ENCODE measurements around the gene RALGAPB.
"Not testable (repeated sequence)": the region's sequence is repeated elsewhere in the genome, so short reads cannot be mapped to it uniquely, and the experiment has no call there.

Gene RALGAPB

GRCh38 chr20:38485041-38485440 is 12.4 kb downstream of the RALGAPB start:
- DNase-seq (ENCODE audit: low read depth in 2 of 2) = no peak

- no peak for DNase-seq (ENCODE audit: low read depth in 2 of 2)
These were observed 16.5 kb downstream of the RALGAPB start for GRCh38 chr20:38489181-38489580.

GRCh38 chr20:38497246-38497935 is 24.7 kb downstream of the RALGAPB start:
- DNase-seq (ENCODE audit: low read depth in 2 of 2) = no peak

- DNase-seq (ENCODE audit: low read depth in 2 of 2) = no peak
These were observed 26.3 kb downstream of the RALGAPB start for GRCh38 chr20:38498909-38499308.

GRCh38 chr20:38499366-38499765 is 26.7 kb downstream of the RALGAPB start:
- no peak for DNase-seq (ENCODE audit: low read depth in 2 of 2)

GRCh38 chr20:38501858-38502436 is 29.3 kb downstream of the RALGAPB start:
- no peak for DNase-seq (ENCODE audit: low read depth in 2 of 2)

GRCh38 chr20:38504368-38505090 is 31.9 kb downstream of the RALGAPB start:
- no peak for DNase-seq (ENCODE audit: low read depth in 2 of 2)

- DNase-seq (ENCODE audit: low read depth in 2 of 2) = no peak
These were observed 32.4 kb downstream of the RALGAPB start for GRCh38 chr20:38505091-38505455.

GRCh38 chr20:38511726-38512125 is 39.1 kb downstream of the RALGAPB start:
- DNase-seq (ENCODE audit: low read depth in 2 of 2) = not testable (repeated sequence)

GRCh38 chr20:38514185-38514584 is 41.5 kb downstream of the RALGAPB start:
- DNase-seq (ENCODE audit: low read depth in 2 of 2) = no peak

- no peak for DNase-seq (ENCODE audit: low read depth in 2 of 2)
These were observed 42.3 kb downstream of the RALGAPB start for GRCh38 chr20:38514947-38515346.

GRCh38 chr20:38515631-38516030 is 43.0 kb downstream of the RALGAPB start:
- no peak for DNase-seq (ENCODE audit: low read depth in 2 of 2)

- DNase-seq (ENCODE audit: low read depth in 2 of 2) = no peak
These were observed 46.8 kb downstream of the RALGAPB start for GRCh38 chr20:38519426-38519825.

- DNase-seq (ENCODE audit: low read depth in 2 of 2) = no peak
These were observed 47.6 kb downstream of the RALGAPB start for GRCh38 chr20:38520261-38520660.

GRCh38 chr20:38523697-38524096 is 51.1 kb downstream of the RALGAPB start:
- no peak for DNase-seq (ENCODE audit: low read depth in 2 of 2)

GRCh38 chr20:38528167-38528566 is 55.5 kb downstream of the RALGAPB start:
- DNase-seq (ENCODE audit: low read depth in 2 of 2) = no peak

- no peak for DNase-seq (ENCODE audit: low read depth in 2 of 2)
These were observed 58.4 kb downstream of the RALGAPB start for GRCh38 chr20:38531021-38531420.

- DNase-seq (ENCODE audit: low read depth in 2 of 2) = no peak
These were observed 62.1 kb downstream of the RALGAPB start for GRCh38 chr20:38534756-38535155.

GRCh38 chr20:38536310-38536709 is 63.7 kb downstream of the RALGAPB start:
- DNase-seq (ENCODE audit: low read depth in 2 of 2) = no peak

GRCh38 chr20:38537176-38537575 is 64.5 kb downstream of the RALGAPB start:
- DNase-seq (ENCODE audit: low read depth in 2 of 2) = no peak

- no peak for DNase-seq (ENCODE audit: low read depth in 2 of 2)
These were observed 66.1 kb downstream of the RALGAPB start for GRCh38 chr20:38538789-38539188.

GRCh38 chr20:38543014-38543906 is 70.6 kb downstream of the RALGAPB start:
- no peak for DNase-seq (ENCODE audit: low read depth in 2 of 2)
